NCI-H2227 treated with DMSO at 0.1 percent for 48 hours (cell line): ENCODE data around the gene MAEA.
"Not testable (repeated sequence)": the region's sequence is repeated elsewhere in the genome, so short reads cannot be mapped to it uniquely, and the experiment has no call there.

Source experiments
- DNase-seq: peaks from one replicate; lab custom pipeline; 2025; lab: John Stamatoyannopoulos, UW

The MAEA gene

DNA sequence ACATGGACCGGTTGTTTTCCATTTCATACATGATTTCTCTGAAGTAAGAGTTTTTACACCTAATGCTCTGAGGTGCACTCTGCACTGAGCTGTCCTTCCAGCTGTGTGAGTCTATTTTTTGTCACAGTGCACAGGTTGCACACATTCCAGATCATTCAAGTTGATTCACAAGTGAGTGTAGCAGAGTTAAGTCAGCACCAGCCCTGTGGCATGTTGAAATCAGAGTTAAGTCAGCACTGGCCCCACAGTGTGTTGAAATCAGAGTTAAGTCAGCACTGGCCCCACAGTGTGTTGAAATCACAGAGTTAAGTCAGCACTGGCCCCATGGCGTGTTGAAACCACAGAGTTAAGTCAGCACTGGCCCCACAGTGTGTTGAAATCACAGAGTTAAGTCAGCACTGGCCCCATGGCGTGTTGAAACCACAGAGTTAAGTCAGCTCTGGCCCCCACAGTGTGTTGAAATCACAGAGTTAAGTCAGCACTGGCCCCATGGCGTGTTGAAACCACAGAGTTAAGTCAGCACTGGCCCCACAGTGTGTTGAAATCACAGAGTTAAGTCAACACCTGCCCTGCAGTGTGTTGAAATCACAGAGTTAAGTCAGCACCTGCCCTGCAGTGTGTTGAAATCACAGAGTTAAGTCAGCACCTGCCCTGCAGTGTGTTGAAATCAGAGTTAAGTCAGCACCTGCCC lies 45.6 kb downstream of the MAEA start:
- DNase-seq = not testable (repeated sequence)

DNA sequence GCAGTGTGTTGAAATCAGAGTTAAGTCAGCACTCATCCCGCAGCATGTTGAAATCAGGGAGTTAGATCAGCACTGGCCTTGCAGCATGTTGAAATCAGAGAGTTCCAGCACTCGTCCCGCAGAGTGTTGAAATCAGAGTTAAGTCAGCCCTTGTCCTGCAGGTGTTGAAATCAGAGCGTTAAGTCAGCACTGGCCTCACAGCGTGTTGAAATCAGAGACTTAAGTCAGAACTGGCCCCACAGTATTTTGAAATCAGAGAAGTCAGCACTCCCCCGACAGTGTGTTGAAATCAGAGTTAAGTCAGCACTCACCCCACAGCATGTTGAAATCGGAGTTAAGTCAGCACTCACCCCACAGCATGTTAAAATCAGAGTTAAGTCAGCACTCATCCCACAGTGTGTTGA lies 46.4 kb downstream of the MAEA start:
- no peak for DNase-seq

DNA sequence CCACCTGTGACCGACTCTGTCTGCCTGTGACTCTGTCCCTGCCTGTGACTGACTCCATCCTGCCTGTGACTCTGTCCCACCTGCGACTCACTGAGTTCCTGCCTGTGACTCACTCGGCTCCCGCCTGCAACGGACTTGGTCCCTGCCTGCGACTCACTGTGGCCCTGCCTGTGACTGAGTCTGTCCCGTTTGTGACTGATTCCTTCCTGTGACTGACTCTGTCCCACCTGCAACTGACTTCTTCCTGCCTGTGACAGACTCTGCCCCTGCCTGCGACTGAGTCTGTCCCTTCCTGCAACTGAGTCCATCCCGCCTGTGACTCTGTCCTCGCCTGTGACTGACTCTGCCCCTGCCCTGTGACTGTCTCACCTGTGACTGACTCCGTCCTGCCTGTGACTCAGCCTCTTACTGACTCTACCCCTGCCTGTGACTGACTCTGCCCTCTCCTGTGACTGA lies 47.7 kb downstream of the MAEA start:
- no peak for DNase-seq

DNA sequence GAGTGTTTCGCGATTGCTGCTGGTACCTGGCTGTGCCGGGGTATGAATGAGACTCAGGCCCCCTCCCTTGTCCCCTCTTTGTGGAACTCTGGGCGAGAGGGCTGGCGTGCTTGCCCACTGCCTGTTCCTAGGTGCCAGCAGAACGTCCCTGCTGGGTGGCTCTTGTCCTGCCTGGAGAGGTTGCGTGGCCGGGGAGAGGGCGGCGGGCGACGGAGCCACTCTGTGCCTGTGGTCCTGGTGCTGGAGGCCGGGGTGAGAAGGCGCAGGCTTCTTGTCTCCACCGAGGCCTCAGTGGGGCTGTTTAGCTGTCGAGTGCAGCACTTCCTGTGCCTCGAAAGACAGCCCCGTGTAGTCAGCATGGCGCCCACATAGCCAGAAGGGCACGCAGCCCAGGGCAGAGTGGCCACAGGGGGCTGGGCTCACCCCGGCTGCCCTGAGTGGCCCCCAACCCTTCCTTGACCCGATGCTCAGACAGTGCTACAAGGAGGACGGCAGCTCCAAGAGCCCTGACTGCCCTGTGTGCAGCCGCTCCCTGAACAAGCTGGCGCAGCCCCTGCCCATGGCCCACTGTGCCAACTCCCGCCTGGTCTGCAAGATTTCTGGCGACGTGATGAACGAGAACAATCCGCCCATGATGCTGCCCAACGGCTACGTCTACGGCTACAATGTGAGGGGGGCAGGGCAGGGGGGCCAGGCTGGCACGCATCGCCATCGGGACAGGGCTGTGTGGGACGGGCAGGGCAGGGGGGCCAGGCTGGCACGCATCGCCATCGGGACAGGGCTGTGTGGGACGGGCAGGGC lies 48.5 kb downstream of the MAEA start:
- no peak for DNase-seq

DNA sequence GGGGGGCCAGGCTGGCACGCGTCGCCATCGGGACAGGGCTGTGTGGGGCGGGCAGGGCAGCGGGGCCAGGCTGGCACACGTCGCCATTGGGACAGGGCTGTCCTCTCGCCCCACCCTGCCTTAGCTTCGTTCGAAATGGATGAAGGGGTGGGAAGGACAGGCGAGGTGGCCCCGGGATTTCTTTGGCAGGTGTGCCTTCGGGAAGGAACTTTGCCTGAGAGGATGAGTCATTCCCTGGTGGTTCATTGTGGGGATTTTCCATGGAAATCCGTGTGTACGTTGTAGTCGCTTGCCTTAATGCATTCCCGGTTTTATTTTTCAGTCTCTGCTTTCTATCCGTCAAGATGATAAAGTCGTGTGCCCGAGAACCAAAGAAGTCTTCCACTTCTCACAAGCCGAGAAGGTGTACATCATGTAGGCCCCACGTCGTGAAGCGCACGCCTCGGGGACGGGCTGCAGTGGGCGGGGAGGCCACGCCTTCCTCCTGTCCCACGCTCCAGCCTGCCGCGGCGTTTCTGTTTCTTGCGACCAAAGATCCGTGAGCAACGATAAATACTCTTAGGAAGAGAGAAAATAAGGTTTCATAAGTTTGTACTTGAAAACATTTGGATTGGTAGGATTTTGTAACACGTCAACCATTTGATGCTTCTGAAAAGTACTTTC lies 49.2 kb downstream of the MAEA start:
- DNase-seq = no peak

DNA sequence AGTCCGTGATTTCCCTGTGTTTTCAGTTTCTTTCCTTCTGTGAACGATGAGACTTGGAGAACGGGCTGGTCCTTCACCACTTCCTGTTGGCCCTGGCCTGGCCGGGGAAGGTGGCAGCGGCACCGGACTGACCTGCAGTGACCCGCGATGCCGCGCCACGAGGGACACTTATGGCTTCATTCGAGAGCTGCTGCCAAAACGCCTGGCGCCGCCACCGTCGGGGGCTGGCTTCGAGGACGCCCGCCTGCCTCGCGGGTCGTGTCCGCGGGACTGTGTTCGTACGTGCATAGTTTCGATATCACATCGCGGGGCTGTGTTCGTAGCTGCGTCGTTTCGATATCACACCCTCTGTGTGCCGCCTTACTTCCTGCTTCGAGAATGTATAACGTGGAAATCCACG lies 49.8 kb downstream of the MAEA start:
- no peak for DNase-seq

DNA sequence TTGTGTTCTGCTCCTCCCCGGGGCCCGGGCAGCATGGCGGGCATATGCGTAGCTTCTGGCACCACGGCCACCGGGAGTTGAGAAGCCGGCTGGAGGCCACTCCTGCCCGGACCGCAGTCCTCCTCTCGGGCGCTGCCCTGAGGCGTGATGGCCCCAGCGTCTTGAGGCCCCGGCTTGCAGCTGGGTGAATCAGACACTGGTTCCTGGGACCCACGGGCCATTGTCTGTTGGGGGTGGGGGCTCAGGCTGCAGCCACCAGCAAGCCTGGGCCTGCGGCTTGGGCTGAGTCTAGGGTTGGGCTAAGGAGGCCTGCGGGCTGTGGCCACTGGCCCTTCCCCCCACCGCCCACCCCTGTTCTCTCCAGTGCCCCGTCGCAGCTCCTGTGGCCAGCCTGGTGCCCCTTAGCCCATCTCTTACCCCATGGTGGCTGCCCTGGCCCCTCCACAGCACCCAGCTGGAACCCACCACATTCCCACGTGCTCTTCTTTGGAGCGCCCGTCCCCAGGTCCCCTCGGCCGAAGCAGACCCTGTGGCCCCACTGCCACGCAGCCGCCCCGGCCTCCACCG lies 50.6 kb downstream of the MAEA start:
- no peak for DNase-seq

DNA sequence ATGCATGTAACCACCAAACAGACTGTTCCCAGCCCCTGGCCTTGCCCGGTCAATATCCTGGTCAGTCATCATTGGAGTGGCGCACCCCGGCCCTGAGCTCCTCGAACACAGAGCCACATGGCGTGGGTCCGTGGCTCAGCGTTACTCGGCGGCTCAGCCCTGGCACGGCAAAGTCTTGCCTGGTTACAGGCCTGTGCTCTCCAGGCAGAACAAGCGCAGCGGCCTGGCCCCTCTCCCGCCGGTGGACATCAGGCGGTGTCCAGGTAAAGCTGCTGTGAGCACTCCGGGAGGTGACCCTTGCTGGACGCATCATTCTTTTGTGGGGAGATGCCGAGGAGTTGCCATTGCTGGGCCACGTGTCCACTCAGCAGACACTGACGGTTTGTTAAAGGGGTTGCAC lies 51.2 kb downstream of the MAEA start:
- no peak for DNase-seq

DNA sequence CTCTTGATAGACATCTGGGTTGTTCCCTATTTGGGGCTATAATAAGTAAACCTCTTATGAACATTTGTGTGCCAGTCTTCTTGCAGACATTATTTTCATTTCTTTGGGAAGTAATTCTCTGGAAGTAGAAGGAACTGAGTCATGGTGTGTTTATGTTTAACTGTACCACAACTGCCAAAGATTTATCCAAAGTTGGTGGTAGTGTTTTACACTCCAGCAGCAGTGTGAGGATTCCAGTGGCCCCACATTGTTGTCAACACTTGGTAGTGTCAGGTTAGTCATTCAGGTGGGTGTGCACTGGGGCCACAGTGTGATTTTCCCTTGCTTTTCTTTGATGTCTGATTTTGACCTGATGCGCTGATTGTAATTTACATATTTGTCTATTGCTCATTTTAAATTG lies 52.3 kb downstream of the MAEA start:
- no peak for DNase-seq

DNA sequence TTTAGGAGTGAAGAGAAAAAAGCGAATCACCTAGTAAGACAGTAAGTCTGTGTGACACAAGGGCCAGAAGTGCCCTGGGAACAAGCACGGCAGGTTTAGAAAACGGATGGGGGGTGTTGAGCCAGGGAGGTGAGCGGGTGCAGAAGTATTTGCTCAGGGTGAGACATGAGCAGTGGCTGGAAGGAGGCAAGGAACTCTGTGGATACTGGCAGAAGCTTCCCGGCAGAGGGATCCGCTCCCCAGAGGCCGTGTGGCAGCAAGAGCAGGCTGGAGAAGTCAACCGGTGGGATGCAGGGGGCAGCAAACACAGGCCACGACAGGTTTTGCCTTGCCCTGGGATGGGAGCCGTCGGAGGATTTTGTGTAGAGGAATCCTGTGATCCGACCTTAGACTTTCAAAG lies 55.0 kb downstream of the MAEA start:
- no peak for DNase-seq

DNA sequence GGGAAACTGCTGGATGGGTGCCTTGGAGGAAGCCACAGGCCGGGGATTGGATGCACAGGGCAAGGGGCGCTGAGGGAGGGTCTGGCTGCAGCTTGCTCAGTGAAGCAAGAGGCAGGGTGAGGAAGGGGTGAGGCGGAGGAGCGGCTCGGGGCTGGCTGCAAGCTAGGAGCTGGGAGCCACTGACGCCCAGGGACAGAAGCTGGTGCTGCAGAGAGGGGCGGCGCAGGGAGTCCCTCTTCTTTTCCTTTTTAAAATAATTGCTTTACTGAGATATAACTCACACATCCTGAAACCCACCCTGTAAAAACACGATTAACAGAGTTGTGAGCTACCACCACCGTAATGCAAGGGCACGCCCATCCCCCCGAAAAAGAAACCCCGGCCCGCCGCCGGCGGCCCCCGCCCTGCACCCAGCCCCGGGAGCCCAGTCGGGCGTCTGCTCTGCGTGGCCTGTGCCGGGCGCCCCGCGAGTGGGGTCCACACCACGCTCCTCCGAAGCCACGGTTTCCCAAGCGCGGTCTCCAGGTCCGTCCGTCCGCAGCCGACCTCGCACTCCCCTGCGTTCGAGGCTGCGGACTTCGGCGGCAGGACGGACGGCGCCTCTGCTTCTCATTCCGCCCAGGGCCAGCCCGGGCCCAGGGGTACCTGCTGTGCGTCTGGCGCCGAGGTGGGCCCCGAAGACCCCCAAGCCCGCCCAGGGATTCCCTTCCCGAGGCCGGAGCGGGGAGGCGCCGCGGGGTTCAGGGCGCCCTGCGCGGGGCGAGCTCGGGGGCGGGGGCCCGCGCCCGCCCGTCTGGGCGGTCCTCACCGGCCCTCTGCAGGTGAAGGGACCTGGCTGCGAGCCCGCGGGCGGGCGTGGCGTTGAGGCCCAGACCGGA lies 56.5 kb downstream of the MAEA start:
- DNase-seq = peak; percentile 29

DNA sequence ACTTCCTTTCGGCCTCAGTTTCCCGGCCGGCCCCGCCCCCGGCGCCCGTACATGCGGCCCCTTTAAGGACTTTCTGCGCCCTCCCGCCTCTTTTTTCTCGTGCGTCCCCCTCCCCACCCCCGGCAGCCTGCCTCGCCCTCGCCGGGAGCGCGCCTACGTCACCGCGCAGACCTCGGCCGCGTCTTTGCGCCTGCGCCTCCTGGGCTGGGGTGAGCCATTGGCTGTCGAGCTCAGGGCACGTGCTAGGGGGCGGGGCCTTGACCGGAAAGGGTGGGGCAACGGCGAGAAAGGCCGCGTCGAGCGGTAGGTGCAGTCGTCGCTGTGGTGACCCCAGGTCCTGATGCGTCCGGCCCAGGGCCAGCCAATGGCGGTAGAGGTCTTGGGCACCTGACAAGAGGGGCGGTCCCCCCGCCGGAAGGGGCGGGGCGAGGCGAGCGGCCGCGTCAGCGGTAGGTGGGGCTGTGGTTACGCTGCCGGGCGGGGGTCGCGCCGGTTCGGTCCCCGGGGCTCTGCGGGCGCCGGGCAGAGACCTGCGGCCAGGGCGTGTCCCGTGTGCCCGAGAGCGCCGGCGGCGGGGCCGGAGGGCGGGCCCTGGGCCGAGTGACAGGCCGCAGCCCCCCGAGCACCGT lies 57.2 kb downstream of the MAEA start, which contains the start of gene UVSSA:
TSS of gene UVSSA (plus strand) at position 428 of the 629 bp plus-strand sequence. CDS start 884 bp downstream, outside the sequence.
- peak; percentile 92 for DNase-seq

DNA sequence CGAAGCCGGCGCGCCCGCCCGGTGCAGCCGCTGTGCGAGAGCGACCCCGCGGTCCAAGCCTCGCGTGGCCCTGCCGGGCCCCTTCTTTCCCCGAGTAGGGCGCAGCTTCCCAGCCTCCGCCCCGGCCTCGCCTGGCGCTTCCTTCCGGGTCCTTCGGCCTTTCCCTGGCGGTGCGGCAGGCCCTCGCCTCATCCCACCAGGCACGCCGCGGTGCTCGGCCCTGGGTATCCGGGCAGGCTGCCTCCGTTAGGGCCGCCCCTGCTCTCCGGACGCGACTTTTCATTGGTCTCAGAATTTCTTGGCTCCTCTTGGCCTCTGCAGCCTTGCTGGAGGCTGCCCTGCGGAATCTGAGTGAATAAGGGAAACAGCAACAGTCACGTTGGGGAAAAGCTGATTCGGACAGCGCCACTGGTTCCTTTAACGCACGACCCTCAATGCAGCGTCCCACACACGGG lies 57.7 kb downstream of the MAEA start:
- peak; percentile 44 for DNase-seq

DNA sequence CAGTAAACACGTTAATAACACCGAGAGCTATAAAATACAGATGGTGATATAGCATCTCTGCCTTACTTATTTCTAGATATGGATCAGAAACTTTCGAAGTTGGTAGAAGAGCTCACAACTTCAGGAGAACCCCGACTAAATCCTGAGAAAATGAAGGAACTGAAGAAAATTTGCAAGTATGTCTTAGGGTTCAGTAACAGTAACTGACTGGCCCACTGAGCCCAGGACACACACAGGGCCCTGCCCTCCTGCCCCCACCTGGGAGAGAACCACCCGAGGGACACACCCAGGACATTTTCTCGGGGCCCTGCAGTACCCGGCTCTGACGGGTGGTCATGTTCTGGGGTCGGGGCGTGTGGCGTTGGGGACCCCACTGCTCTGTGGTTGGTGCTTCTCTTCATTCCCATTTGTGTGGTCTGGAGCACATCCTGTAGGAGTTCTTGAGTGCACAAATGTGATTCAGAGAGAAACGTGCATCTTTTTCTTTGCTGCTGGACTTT lies 58.4 kb downstream of the MAEA start:
- no peak for DNase-seq

DNA sequence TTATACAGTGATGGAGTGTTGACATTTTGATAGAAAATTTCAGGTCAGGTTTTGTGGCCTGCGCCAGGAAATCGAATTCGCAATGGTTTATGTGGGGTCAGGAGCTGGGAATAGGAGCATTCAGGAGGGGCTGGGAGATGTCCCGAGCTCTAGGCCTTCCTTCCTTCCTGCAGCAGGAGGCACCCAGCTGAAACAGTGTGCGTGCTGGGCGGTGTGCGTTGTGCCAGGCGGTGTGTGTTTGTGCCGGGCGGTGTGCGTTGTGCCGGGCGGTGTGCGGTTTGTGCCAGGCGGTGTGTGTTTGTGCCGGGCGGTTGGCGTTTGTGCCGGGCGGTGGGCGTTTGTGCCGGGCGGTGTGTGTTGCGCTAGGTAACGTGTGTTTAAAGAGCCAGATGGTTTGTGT lies 59.1 kb downstream of the MAEA start:
- DNase-seq = no peak

DNA sequence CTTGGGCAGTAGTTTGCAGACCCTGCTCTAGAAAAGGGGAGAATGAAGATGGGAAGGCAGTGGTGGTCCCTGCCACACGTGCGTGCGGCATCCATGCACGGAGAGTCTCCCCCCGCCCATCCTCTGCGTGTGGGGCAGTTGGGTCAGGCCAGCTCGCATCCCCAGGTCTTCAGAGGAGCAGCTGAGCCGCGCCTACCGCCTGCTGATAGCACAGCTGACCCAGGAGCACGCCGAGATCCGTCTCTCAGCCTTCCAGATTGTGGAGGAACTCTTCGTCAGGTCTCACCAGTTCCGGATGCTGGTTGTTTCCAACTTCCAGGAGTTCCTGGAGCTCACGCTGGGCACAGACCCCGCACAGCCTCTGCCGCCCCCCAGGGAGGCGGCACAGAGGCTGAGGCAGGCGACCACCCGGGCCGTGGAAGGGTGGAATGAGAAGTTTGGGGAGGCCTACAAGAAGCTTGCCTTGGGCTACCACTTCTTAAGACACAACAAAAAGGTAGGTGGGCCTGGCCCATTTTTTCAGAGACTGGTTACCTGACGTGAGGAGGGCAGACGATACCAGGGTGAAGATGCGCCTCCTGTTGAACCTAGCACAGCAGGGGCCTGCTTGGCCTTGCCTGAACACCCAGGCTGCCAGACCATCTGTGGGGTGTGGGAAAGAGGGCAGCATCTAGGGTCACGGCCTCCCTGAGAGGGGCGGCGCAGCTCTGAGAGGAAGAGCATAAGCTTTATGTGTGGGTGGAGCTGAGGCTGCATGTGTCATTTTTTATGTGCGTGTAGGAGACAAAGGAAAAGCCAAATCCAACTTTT lies 59.9 kb downstream of the MAEA start:
- DNase-seq = no peak

DNA sequence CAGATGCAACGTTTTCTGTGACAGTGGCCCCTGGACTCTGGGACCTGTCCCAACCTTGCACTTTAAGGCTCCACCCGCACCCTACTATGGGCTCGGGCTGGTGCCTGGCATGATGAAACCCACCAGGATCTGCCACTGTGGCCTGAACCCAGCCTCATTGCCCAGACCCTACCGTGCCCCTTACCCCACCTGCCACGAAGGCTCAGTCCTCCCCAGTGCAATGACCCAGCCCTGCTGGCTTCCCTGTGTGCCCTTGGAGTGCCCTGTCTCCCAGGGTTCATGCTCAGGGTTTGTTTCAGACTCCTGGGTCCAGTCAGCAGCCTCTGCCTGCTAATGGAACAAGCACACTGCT lies 60.5 kb downstream of the MAEA start:
- no peak for DNase-seq

DNA sequence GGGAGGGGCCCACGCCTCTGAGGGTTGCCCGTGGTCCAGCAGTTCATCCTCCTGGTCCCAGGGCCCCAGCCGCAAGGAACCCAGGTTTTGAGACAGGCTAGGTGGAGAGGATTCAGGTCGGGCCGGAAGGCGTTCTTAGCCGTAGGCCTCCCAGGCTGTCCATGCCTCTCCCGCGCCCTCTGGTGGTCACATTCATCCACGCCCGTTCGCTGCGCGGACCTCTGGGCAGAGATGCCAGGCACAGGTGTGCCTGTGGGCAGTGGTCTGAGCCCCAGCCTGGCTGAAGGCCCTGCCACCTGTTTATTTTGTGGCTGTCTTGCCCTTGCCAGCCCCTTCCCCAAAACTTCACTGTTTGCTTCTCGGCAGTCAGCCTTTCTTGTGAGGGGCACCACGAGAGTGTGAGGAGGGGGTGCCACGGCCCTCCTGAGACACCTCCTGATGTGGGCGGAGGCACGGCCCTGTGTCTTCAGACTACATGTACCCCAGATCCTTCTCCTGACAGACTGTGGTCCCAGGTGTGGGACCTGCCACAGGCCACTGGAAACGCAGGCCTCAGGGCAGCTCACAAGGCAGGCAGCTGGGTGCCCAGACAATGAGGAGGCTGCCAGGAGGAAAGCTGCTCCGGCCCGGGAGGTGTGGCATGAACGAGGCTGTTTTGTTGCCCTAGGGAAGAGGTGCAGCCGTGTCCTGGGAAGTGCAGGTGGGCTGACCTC lies 62.3 kb downstream of the MAEA start:
- peak; percentile 33 for DNase-seq

DNA sequence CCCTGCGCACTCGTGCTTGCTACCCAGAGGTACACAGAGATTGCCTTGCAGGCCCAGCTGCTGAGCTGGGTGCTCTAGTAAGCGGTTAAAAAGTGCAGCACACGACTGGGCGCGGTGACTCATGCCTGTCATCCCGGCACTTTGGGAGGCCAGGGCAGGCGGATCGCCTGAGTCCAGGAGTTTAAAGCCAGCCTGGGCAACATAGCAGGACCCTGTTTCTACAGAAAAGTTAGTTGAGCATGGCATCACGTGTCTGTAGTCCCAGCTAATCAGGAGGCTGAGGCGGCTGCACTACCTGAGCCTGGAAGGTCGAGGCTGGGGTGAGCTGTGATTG lies 62.8 kb downstream of the MAEA start:
- no peak for DNase-seq
